Ammon's horn (tissue), 1 donor: ENCODE results near the gene PALLD.

Experiments used
- DNase-seq: peaks from one replicate; pipeline ENCODE4 v3.0.0-alpha.2; 2016; ENCODE audit warnings: low spot score

Gene PALLD

DNA sequence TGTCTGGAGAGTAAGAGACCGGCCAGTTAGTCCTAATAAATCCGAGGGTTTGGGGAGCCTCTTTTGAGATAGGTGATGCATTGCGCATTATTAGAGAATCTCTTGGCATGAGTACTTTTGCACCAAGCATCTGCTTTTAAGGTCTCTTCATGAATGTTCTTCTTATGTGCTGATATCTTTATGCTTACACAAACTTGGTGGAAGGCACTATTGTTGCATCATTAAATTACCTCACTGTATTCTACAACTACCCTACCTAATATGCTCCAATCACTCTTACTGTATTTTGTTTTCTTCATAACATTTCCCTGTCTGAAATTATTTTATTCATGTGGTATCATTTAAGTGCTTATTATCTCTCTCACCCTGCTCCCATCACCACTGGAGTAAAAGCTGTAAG is 151.6 kb downstream of the PALLD start:
- DNase-seq, result no peak

DNA sequence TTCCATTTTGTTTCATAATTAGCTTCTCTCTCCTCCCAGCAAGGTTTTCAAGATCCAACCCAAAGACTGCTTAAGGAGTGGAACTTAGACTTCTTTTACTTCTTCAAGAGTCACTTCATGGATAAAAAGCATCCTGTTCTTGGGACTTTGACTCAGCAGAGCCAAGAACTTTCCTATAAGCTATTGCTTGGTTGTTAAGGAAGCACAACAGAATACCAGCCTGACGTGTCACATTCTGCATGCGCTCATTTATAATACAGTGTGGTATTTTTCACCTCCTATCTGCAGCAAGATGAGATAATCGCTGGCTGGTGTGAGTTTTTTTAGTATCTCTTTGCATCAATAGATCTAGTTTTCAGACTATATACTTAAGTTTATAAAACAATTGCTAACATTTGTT is 152.1 kb downstream of the PALLD start:
- DNase-seq, result no peak

DNA sequence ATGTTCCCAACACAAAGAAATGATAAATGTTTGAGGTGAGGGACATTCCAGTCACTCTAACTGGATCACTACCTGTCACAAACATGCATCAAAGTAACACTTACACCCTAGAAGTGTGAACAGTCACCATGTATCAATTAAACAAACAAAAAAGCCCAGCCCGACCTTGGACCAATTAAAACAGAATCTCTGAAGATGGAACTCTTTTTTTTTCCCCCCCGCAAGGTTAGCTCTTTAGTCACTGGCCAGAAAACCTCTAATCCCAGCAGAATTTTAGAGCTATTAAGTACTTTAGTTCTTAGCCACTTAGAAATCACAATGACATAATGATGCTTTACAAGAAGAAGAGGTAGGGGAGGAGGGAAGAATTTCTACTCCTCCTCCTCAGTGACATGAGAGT is 154.5 kb downstream of the PALLD start:
- no peak for DNase-seq

DNA sequence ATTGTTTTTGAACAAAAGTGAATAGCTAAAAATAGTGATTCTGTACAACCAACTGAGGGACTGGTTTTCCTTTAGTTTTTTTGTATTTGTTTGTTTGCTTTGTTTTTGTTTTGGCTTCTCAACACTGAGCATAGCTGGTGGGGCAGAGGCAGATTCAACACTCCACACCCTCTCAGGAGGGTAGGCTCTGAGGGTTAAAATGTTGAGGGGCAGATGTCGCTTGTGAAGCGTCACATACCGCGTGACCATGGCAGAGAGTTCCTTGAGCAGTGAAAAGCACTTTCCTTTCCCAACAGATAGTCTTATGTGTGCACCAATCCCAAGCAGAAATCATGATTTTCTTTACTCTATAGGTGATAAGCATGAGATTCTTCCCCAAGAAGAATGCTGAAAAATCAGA is 155.0 kb downstream of the PALLD start:
- no peak for DNase-seq

DNA sequence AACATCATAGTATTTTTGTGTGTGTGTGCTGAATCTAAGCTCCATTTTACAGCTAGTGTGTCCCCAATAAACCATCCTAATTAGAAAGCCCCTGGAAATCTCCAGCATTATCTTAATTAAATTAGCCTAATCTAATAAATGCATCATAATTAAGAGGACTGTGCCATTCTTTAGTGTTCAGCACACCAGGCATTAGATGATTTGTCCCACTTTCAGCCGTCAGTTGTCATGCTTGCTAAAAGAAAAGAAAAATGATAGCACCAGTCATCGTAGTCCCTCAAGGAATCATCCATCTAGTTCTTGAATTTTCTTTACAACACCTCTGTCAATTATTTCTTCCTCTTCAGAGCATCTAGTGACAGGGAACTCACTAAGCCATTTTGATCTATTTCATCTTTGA is 155.9 kb downstream of the PALLD start:
- no peak for DNase-seq

DNA sequence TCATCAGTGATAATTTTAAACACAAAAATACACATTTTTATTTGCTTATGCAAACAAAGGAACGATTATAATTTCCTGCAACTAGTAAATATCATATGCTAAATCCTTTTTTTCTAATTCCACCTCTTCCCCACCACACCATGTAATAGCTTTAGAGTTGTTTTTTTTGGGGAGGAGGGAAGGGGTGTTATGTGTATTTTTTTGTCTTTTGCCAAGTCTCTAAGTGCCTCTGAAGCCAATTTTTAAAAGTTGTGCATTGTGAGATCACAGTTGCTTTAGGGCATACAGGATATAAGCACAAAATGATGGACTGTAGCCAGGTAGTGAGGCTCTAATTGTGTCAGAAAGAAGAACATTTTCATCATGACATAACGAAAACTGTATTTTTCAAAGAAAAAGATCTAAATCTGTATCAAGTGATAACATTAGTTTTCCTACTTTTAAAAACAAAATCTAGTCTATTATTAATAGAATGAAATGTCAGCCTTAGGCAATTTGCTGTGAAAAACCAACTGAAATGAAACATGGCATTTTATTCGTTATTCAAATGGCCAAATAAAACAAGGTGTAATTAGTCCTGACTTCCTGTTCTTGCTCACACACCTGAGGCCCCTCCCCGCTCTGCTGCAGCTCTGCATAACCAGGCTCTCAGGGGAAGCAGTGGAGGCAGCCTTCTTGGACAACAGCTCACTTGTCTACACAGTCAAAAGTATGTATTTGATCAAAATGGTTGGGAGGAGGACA is 157.4 kb downstream of the PALLD start:
- DNase-seq, result no peak

DNA sequence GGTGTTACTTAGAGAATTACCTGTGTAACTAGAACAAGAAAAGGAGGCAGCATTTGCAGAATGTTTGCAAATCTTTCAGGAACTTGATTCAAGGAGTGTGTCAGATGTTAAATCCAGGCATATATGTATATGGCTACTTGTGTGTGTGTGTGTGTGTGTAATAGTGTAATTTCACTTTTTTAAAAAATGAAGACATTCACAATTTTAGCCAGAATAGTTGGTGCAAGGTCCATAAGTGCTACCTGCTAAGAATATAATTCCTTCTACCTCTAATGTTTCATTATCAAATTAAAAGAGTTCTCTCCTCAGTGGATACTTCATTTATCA is 158.0 kb downstream of the PALLD start:
- DNase-seq, result no peak

DNA sequence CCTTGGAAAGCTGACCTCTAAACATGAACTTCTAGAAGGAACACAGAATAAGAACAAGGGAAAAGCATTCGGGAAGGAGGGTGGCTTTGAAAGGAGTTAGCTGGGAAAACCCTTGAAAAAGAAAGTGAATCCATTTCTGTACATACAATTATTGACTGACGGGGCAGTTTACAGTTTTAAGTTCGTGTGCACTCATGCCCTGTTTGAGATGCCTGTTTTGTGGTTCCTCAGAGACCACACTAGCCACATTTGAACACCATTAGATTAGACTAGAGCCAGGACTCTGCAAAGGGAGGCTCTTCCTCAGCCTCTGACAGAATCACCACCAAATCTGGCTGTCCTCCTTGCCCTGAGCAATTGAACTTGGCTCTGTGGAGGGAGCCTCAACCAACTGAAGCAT is 158.3 kb downstream of the PALLD start:
- DNase-seq, result no peak

DNA sequence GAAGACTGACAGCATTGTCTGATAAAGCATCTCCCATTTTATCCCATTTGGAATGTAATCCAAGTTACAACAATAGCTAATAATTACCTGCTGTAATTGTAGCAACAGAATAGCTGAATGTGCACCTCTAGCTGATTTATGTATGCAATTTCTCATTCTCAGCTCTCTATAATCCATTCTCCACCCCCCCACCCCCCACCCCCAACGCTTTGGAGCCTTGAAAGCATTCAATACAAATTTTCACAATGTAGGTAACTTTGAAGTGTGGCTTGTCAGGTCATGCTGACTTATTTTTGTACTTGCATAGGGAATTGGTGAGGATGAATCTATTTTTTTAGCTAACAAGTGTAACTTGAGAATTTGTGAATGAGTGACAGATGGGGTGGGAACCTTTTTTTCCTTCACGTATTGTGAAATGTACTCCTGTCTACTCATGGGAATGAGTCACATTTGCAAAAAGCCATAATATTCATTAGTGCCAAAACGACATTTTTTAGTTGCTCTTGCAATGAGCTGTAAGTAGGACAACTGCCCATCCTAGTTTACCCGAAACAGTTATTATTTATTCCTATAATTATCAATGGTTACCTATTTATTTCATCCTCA is 159.3 kb downstream of the PALLD start:
- no peak for DNase-seq

DNA sequence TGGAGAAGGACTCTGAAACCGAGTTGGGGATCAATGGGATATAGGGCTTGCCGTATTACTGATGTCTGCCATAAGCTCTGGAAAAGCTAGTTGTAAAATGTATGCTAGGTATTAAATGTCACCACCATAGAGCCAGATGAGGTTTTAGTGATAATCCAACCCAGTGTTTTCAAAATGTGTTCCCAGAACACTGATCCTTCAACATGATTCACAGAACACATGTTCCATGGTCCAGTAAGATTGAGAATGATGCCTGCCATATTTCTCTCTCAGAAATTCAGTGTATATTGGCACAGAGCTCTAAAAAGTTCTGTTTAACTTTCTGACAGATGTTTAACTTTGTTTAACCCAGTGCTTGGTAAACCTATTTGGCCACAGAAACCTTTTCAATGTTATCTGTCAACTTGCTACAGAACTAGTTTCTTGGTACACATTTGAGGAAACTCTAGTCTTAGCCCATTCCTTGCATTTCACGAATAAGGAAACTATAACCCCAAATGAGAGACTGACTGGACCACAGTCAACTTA is 160.2 kb downstream of the PALLD start:
- DNase-seq, result no peak

DNA sequence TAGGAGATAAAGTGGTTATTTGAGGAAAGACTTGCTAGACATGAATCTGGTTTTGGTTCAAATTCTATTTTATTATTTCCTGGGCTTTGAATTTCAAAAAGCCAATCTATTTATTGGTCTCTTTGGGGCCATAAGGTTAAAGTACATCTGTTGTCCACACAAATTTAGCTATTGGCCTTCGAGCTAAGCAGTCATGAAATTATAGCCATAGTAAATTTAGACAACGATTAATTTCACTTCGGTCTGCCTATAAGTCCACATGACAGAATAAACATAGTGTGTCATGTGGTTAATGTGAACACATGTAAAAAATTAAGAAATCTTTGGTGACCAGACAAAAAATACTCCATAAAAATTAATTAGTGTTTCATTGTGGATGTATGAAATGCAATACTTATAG is 161.9 kb downstream of the PALLD start:
- DNase-seq, result no peak

DNA sequence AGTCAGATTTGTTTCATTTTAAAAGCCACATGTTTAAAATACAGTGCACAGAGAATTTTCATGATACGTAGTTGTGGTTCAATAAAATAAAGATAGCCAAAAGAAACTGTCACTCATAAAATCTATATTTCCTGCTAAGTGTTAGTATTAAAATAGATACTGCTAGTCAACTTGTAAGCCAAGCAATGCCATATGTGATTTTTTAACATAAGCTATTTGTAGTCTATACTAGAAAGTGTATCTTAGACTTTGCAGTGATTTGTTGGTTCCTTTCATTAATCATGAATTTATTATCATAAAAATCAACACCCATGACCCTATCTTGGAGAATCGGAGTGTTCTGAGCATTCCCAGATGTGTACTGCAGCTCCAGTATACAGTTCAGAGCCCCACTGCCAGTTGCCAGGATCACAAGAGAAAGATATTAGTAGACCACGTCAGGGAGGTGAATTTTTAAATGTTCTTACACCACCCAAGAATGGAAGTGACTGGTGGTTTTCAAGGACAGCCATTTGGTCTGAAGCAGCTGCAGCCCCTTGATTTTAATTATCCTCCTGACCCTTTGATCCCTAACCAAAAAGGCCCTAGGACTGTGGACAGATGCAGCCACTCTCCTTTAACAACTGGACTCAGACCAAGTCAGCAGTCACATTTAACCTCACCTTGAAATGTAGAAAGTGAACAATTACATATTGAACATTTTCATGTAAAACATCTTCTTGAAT is 163.1 kb downstream of the PALLD start:
- no peak for DNase-seq

DNA sequence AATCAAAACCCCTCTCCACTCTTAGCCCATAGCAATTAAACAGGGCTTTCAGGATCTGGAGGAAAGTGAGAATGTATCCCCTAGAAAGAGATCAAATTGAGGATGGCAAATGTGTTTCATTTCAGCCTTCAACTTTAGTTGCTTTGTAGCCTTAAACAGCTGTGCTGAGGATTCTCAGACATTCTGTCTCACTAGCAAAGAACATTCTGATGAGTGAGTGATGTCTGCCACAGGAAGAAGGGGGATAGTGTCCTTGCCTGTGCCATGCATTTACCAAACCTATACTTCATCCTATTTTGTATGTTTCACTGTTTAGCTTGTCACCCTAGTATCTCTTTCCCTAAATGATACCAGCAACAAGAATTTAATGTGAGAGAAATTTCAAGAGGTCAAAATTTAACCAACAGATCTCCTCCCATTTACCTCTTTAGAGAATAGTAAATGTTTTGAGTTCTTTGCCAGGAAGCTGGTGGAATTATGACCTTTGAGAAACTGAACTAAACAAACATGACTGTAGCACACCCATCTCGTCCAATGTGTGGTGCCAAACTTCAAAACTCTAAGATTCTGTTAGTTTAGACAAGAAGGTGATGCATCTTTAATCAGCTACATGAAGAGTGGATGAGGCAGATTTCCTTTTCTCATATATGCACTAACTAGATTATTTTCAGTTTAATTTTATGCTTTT is 165.6 kb downstream of the PALLD start:
- no peak for DNase-seq

DNA sequence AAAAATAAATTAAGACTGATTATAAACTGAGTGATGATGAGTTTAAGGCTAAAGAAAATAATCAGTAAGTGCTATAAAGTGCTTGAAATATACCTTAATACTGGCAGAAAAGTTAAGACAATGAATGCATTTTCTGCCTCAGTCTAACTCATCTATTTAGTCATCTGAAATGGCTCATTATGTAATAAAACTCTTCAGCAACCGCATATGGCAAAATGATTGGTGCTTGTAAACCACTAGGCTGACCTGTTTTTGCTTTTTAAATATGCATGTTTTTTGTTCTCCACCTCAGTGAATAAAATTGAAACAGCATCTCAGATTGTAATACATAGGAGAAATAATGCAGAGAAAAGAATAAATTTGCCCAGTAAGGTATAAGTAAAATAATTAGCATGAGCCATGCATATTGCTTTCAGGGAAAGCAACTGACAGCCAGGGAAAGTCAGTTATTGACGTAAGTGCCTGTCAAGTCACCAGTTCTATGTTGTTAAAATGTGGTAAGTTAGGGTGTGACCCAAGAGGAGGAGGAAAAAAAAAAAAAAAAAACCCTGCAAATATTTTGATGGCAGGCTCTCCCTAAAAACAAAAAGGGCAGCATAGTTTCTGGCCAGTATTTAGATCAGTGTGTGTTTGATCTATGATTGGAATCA is 167.5 kb downstream of the PALLD start:
- no peak for DNase-seq

DNA sequence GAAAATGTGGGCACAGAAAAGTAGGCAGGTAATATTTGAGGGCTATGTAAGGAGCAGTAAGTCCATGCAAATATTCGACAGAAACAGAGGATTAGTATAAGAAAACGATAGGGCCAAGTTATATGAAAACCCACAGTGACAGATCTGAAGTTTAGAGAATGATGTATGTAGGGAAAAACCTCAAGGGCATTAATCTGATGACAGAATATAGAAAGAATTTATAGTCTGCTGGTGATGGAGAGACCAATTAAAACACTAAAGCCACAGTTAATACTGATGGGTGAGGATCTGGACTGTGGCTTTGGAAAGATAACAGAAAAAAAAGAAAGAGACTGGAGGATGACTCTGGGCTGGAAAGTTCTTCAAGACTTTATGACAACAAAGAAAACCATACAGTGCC is 169.7 kb downstream of the PALLD start:
- no peak for DNase-seq

DNA sequence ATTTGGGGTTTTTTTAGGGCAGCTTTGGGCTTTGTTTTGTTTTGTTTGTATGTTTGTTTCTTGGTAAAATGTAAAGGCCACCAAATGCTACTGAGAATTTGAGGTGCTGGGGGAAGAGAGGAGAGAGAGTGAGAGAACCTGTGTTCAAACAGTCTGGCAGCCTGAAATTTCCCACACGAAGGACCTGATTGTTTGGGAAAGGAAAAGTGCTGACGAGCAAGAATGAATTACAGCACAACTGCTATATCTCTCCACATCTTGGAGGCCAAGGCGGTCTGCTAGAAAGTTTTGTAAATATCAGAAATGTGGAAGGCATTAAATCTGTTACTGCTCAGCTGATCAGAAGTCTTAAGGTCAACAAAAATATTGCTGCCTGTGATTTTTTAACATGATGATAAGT is 170.5 kb downstream of the PALLD start:
- DNase-seq, result no peak

DNA sequence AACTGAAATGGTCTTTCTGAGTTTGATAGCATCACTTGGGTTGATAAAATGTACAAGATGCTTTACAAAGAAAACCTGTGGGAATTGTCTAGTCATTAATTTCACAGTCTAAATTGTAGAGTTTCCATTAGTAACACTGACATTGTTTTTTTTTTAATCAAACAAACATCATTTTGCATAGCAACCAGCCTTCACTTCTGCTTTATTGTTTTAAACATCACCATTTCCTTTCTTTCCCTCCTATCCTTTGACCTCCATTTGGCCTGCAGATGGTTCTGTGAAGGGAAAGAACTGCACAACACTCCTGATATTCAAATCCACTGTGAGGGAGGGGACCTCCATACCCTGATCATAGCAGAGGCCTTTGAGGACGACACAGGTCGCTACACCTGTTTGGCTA is 171.1 kb downstream of the PALLD start:
- DNase-seq, result no peak

DNA sequence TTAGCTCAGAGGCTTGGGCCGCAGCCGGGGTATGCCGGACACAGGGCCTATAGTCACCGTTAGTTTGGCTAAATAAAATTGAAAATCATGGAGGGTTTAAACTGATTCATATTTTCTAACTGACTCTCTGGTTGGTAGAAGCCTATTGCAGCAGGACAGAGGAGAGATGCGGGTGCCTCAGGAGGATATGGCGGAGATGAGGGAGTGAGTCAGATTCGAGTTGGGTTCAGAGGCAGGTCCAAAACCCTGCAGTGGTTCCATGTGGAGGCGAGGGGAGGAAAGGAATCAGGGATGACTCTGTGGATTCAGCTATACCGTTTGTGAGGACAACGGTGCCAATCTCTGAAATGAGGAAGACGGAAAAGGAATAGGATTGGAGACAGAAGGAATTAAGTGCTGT is 176.6 kb downstream of the PALLD start:
- no peak for DNase-seq

DNA sequence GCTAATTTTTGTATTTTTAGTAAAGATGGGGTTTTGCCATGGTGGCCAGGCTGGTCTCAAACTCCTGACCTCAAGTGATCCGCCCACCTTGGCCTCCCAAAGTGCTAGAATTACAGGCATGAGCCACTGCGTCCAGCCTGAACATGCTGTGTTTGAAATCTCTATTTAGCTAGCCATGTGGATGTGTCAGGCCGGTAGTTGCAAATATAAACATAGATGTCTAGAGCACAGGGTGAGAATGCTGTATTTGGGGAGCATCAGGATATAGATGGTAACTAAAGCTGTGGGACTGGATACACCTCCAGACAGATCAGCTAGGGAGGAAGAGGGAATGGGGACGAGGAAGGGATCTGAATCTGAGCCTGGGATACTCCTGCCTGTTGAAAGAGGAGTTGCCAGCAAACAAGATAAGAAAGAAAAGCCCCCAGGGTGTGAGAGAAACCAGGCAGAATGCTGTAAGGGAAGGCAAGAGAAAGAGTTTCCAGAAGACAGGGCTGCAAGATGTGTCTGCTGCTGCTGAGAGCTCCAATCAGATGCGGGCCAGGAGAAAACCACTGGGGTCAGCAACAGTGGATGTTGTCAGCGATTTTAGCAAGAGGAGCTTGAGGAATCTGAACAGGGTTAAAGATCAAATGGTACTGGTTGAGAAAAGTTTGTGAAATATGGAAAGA is 177.4 kb downstream of the PALLD start:
- no peak for DNase-seq

DNA sequence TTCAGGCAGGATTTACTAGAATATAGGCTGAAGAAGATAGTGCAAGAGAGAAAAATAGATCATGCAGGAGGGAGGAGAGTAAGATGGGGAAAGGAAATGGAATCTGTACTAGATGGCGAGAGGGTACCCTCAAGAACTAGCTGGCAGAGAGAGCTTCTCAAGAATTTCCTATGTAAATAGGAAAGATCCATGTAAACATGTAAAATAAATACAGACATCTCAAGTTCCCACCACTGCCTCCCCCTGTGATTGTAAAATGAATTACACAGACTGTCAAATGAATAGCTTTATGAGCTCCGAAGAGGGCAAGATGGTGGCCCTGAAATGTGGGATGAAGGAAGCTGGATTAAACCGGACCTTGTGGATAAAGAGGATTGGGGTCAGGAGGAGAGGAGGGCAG is 178.0 kb downstream of the PALLD start:
- no peak for DNase-seq

DNA sequence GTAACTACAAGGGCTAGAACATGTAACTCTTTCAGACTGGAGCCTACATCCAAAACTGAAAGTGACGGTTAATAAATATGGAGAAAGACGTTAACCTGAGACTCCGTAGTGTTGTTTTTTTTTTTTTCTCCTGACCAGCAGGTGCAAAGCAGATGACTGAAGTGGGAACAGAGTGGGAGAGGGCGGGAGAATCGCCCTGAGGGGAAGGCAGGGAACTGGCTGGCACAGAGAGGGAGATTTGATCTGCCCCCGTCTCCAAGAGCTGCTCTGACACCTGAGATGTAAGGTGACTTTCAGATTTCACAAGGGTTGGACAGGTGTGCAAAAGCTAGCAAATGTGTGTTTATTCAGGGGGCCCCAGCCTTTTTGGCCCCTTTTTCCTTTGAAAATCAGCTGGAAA is 180.2 kb downstream of the PALLD start:
- DNase-seq, result no peak

DNA sequence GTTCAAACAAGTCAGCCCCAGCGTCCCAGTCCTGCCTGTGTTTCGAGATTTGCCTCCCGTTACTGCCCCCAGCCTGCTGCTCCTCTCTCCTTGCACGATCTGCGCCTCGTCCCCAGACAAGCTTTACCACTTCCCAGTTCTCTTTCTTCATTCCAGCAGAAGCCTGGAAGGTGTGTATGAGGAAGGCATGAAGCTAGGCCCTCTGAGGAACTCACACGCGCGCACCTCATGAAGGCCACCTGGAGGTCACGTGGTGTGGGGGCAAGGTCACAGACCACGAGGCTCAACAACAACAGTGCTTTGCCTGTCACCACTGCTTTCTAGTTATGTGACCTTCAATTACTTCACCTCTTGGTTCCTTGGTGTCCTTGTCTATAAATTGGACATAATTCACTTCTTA is 181.0 kb downstream of the PALLD start:
- no peak for DNase-seq
